ENCODE data around the gene RERE.

The RERE gene

DNA sequence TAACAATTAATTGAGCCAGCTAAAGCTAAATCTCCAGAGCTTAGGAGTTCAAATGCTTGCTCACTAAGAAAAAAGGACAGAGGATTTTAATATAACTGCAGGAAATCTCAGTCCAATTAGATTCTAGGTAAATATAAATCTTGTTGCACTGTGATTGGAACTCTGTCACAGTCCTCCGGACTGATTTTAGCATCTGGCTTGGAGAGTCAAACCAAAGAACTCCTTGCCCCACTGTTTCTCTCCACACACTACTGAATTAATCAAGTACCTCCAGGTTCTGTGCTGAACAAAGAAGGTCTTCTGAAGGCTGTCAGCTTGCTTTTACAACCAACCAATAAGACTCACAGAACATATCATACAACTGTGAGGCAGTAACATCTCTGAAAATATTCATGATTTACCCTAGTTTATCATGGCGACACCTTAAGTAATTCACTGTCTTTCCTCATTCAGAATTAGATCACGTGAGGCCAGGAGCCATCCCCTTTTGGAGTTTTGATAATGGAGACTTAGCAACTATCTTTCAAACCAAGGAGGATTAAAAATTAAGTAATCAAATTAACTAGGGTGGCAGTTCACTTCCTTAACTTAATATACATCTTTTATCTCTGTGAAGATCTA lies 176.0 kb downstream of the RERE start:
- Histone ChIP-seq H3K36me3 (ENCODE audit: insufficient read depth, low read length) (no peaks in the 10 kb centered on the region), H3K27ac (ENCODE audit: low read depth, low read length) (no peak overlapping the region), H3K4me1 (ENCODE audit: insufficient read depth, low read length) (peaks cover 9% of the 10 kb centered on the region), H3K4me3 (ENCODE audit: low read depth in 1 of 2, low read length in 2 of 2) (no peak overlapping the region), H3K27me3 (ENCODE audit: control insufficient read depth in 1 of 2, insufficient read depth in 2 of 2, low read length in 2 of 2) (no peaks in the 10 kb centered on the region), H3K9ac (ENCODE audit: low read length) (no peak overlapping the region), H3K9me3 (ENCODE audit: low read length) (no peaks in the 10 kb centered on the region)

DNA sequence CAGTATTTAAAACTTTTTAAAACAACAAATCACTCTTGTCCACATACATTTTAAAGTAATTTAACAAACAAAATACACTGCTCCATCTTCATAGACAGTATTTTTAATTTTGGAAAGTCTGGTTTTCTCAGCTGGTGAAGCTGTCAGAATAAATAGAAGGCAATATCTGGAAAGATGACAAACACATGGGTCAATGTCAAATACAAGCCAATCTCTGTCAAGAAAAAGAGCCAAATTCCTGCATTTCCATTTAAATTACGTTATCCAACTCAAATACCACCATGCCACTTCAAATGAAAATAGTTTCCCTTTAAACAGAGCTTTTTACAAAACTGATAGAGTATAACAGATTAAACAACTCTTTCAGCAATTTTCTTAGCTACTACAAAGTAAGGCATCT lies 176.5 kb downstream of the RERE start:
- no peak overlapping the region for H3K27ac ChIP-seq (ENCODE audit: low read depth, low read length)
- H3K9me3 ChIP-seq (ENCODE audit: low read length) = no peaks in the 10 kb centered on the region
- no peak overlapping the region for H3K9ac ChIP-seq (ENCODE audit: low read length)
- H3K27me3 ChIP-seq (ENCODE audit: control insufficient read depth in 1 of 2, insufficient read depth in 2 of 2, low read length in 2 of 2) = no peaks in the 10 kb centered on the region
- peaks cover 9% of the 10 kb centered on the region for H3K4me1 ChIP-seq (ENCODE audit: insufficient read depth, low read length)
- no peaks in the 10 kb centered on the region for H3K36me3 ChIP-seq (ENCODE audit: insufficient read depth, low read length)
- no peak overlapping the region for H3K4me3 ChIP-seq (ENCODE audit: low read depth in 1 of 2, low read length in 2 of 2)

DNA sequence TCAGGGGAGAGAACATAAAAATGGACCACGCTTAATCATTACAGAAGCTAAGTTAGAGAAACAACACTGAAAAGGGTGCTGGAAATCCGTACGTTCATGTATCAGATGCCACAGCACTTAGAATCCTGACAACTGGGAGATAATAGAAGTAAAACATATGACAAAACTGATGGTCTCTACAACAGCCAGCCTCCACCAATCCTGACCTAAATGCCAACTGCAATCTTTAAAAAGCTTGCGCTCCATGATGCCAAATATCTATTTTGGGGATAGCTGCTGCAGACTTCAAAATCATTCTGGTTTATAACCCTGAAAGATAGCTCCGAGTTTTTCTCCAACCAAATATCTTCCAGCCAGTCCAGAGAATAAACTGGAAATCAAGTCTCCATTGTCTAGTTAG lies 178.3 kb downstream of the RERE start:
- Histone ChIP-seq H3K9me3 (ENCODE audit: low read length) (no peaks in the 10 kb centered on the region), H3K4me1 (ENCODE audit: insufficient read depth, low read length) (peaks cover 9% of the 10 kb centered on the region), H3K4me3 (ENCODE audit: low read depth in 1 of 2, low read length in 2 of 2) (no peak overlapping the region), H3K9ac (ENCODE audit: low read length) (no peak overlapping the region), H3K36me3 (ENCODE audit: insufficient read depth, low read length) (no peaks in the 10 kb centered on the region), H3K27me3 (ENCODE audit: control insufficient read depth in 1 of 2, insufficient read depth in 2 of 2, low read length in 2 of 2) (no peaks in the 10 kb centered on the region), H3K27ac (ENCODE audit: low read depth, low read length) (no peak overlapping the region)

GRCh38 chr1:8633741-8634501 lies 183.5 kb downstream of the RERE start:
- Histone ChIP-seq H3K4me3 (ENCODE audit: low read depth in 1 of 2, low read length in 2 of 2) (no peak overlapping the region), H3K27me3 (ENCODE audit: control insufficient read depth in 1 of 2, insufficient read depth in 2 of 2, low read length in 2 of 2) (no peaks in the 10 kb centered on the region), H3K4me1 (ENCODE audit: insufficient read depth, low read length) (peaks cover 28% of the 10 kb centered on the region), H3K27ac (ENCODE audit: low read depth, low read length) (no peak overlapping the region), H3K9ac (ENCODE audit: low read length) (no peak overlapping the region), H3K36me3 (ENCODE audit: insufficient read depth, low read length) (no peaks in the 10 kb centered on the region), H3K9me3 (ENCODE audit: low read length) (no peaks in the 10 kb centered on the region)

- Histone ChIP-seq H3K36me3 (ENCODE audit: insufficient read depth, low read length) (no peaks in the 10 kb centered on the region), H3K9me3 (ENCODE audit: low read length) (no peaks in the 10 kb centered on the region), H3K9ac (ENCODE audit: low read length) (no peak overlapping the region), H3K27me3 (ENCODE audit: control insufficient read depth in 1 of 2, insufficient read depth in 2 of 2, low read length in 2 of 2) (no peaks in the 10 kb centered on the region), H3K4me1 (ENCODE audit: insufficient read depth, low read length) (peaks cover 31% of the 10 kb centered on the region), H3K27ac (ENCODE audit: low read depth, low read length) (no peak overlapping the region), H3K4me3 (ENCODE audit: low read depth in 1 of 2, low read length in 2 of 2) (no peak overlapping the region)
Observed at GRCh38 chr1:8632102-8632501, 185.3 kb downstream of the RERE start.

- H3K9me3 ChIP-seq (ENCODE audit: low read length) = no peaks in the 10 kb centered on the region
- H3K27ac ChIP-seq (ENCODE audit: low read depth, low read length) = no peak overlapping the region
- peaks cover 40% of the 10 kb centered on the region for H3K4me1 ChIP-seq (ENCODE audit: insufficient read depth, low read length)
- no peaks in the 10 kb centered on the region for H3K27me3 ChIP-seq (ENCODE audit: control insufficient read depth in 1 of 2, insufficient read depth in 2 of 2, low read length in 2 of 2)
- H3K9ac ChIP-seq (ENCODE audit: low read length) = no peak overlapping the region
- no peak overlapping the region for H3K4me3 ChIP-seq (ENCODE audit: low read depth in 1 of 2, low read length in 2 of 2)
- H3K36me3 ChIP-seq (ENCODE audit: insufficient read depth, low read length) = no peaks in the 10 kb centered on the region
Observed at GRCh38 chr1:8631163-8631562, 186.3 kb downstream of the RERE start.

GRCh38 chr1:8629241-8630091 lies 188.0 kb downstream of the RERE start:
- H3K27me3 ChIP-seq (ENCODE audit: control insufficient read depth in 1 of 2, insufficient read depth in 2 of 2, low read length in 2 of 2) = no peaks in the 10 kb centered on the region
- H3K27ac ChIP-seq (ENCODE audit: low read depth, low read length) = no peak overlapping the region
- peaks cover 40% of the 10 kb centered on the region for H3K4me1 ChIP-seq (ENCODE audit: insufficient read depth, low read length)

DNA sequence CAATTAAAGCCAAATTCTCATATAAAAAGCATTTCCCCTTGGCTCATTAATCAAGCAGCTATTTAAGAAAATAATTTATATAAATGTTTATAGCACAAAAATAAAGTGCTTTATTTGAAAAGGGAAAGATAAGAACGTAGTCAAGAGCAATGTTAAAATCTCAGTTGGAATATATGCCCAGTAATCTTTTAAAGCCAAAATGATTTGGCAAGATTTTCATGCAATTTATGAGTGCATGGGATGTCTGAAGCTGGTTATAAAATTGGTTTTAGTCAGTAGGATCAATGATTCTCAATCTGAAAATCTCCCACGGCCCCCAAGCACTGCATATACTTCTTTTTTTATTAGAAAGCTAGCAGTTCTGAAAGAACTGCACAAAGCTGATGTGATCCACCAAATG lies 188.8 kb downstream of the RERE start:
- H3K9ac ChIP-seq (ENCODE audit: low read length) = no peak overlapping the region
- H3K9me3 ChIP-seq (ENCODE audit: low read length) = no peaks in the 10 kb centered on the region
- no peak overlapping the region for H3K4me3 ChIP-seq (ENCODE audit: low read depth in 1 of 2, low read length in 2 of 2)
- no peak overlapping the region for H3K27ac ChIP-seq (ENCODE audit: low read depth, low read length)
- H3K36me3 ChIP-seq (ENCODE audit: insufficient read depth, low read length) = no peaks in the 10 kb centered on the region
- H3K27me3 ChIP-seq (ENCODE audit: control insufficient read depth in 1 of 2, insufficient read depth in 2 of 2, low read length in 2 of 2) = no peaks in the 10 kb centered on the region
- H3K4me1 ChIP-seq (ENCODE audit: insufficient read depth, low read length) = peaks cover 40% of the 10 kb centered on the region

More at GRCh38 chr1:8629241-8630091, 188.0 kb downstream of the RERE start:
- no peaks in the 10 kb centered on the region for H3K9me3 ChIP-seq (ENCODE audit: low read length)
- H3K9ac ChIP-seq (ENCODE audit: low read length) = no peak overlapping the region
- H3K36me3 ChIP-seq (ENCODE audit: insufficient read depth, low read length) = no peaks in the 10 kb centered on the region
- no peak overlapping the region for H3K4me3 ChIP-seq (ENCODE audit: low read depth in 1 of 2, low read length in 2 of 2)

DNA sequence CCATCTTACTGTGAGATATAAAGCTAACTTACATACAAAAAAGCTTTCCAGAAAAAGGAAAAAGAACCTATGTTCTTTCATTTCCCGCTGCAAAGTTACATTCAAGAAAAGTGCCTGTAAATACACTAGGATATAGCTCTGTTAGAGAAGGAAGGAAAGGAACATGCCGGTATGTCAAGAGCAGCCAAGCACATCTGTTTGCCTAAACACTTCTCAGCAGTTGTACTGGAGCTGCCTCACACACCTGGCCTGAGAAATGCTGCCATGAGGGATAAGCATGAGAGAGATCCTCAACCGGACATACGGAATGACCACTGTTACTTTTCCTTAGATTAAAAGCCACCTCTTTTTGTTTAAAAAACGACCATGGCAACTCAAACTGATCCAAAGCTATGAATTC lies 189.7 kb downstream of the RERE start:
- Histone ChIP-seq H3K36me3 (ENCODE audit: insufficient read depth, low read length) (no peaks in the 10 kb centered on the region), H3K4me1 (ENCODE audit: insufficient read depth, low read length) (peaks cover 40% of the 10 kb centered on the region), H3K9ac (ENCODE audit: low read length) (no peak overlapping the region), H3K9me3 (ENCODE audit: low read length) (no peaks in the 10 kb centered on the region), H3K27me3 (ENCODE audit: control insufficient read depth in 1 of 2, insufficient read depth in 2 of 2, low read length in 2 of 2) (no peaks in the 10 kb centered on the region), H3K4me3 (ENCODE audit: low read depth in 1 of 2, low read length in 2 of 2) (no peak overlapping the region), H3K27ac (ENCODE audit: low read depth, low read length) (no peak overlapping the region)

DNA sequence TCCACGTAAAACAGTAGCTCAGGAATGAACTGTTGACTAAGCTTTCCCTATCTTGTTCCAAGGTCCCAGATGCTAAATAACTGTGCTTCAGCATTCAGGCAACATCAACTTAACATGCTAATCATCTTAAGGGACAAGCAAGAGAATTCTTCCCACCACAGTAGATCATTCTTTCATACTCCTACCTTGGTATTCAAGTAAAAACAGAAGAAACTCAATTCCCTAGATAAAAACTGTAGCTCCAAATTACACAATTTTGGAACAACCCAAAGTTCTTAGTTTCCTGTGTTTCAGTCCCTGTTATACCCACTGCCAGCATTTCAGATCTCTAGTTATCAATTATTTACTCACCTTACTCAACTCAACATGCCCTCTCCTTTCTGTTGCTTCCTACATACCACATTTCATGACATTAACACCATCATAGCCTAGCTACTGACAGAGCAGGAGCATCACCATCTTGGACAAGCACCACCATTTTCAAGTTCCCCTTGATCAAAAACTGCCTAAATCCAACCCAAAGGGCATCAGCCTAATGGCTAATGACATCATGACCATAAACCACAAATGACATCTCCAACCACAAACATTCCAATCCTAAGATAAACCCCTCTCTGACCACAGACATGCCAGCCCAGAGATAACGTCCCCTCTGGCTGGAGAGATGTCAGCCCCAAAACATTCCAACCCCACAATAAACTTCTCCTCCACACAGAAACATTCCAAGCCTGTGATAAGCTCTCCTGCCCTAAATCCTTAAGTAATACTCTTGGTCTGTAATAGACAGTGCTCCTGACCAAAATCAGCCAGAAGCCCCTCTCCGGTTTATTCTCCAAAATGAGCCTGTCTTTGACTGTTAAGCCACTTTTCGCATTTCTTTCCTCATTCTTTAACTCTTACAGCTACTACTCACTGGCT lies 191.2 kb downstream of the RERE start:
- Histone ChIP-seq H3K9ac (ENCODE audit: low read length) (no peak overlapping the region), H3K27me3 (ENCODE audit: control insufficient read depth in 1 of 2, insufficient read depth in 2 of 2, low read length in 2 of 2) (no peaks in the 10 kb centered on the region), H3K27ac (ENCODE audit: low read depth, low read length) (no peak overlapping the region), H3K36me3 (ENCODE audit: insufficient read depth, low read length) (no peaks in the 10 kb centered on the region), H3K9me3 (ENCODE audit: low read length) (no peaks in the 10 kb centered on the region), H3K4me3 (ENCODE audit: low read depth in 1 of 2, low read length in 2 of 2) (no peak overlapping the region), H3K4me1 (ENCODE audit: insufficient read depth, low read length) (peaks cover 34% of the 10 kb centered on the region)

- H3K27ac ChIP-seq (ENCODE audit: low read depth, low read length) = no peak overlapping the region
- no peaks in the 10 kb centered on the region for H3K27me3 ChIP-seq (ENCODE audit: control insufficient read depth in 1 of 2, insufficient read depth in 2 of 2, low read length in 2 of 2)
- H3K9me3 ChIP-seq (ENCODE audit: low read length) = no peaks in the 10 kb centered on the region
- H3K4me3 ChIP-seq (ENCODE audit: low read depth in 1 of 2, low read length in 2 of 2) = no peak overlapping the region
- no peak overlapping the region for H3K9ac ChIP-seq (ENCODE audit: low read length)
- no peaks in the 10 kb centered on the region for H3K36me3 ChIP-seq (ENCODE audit: insufficient read depth, low read length)
- peaks cover 27% of the 10 kb centered on the region for H3K4me1 ChIP-seq (ENCODE audit: insufficient read depth, low read length)
Observed at GRCh38 chr1:8625491-8625890, 191.9 kb downstream of the RERE start.

All from muscle layer of colon (tissue), 2 donors.